Ascending aorta (tissue), 2 donors: Measurements from ENCODE around the gene CDCA5. TPM values are rescaled to one million over a fixed set of nuclear protein-coding genes. Genes with fewer than 3 reads are reported as not detected.

Source experiments
- DNase-seq, 2 donors: peaks; one replicate each; pipeline ENCODE4 v3.0.0-alpha.2; 2019; ENCODE audit warnings: low spot score in 2 of 2
- H3K27ac ChIP-seq, 2 donors: fragments of 200-600 bp; sonication (generic); one replicate each; pipeline ENCODE4 v1.5.1; 2016 to 2017; ENCODE audit warnings: mild to moderate bottlenecking in 1 of 2
- H3K27me3 ChIP-seq: fragments of 200-600 bp; sonication (generic); one replicate; pipeline ENCODE4 v1.5.1; 2017
- H3K36me3 ChIP-seq, 2 donors: fragments of 200-600 bp; sonication (generic); one replicate each; pipeline ENCODE4 v1.5.1; 2016
- H3K4me1 ChIP-seq, 2 donors: fragments of 200-600 bp; sonication (generic); one replicate each; pipeline ENCODE4 v1.5.1; 2016 to 2017; ENCODE audit warnings: mild to moderate bottlenecking in 1 of 2
- H3K4me3 ChIP-seq, 2 donors: fragments of 200-600 bp; sonication (generic); one replicate each; pipeline ENCODE4 v1.5.1; 2016 to 2017; ENCODE audit warnings: mild to moderate bottlenecking in 1 of 2
- H3K9me3 ChIP-seq, 2 donors: fragments of 200-600 bp; sonication (generic); one replicate each; pipeline ENCODE4 v1.5.1; 2016
- intact Hi-C: fragments of 100-400 bp; cut with DNase I; formaldehyde crosslinking; loops from one replicate; pipeline ENCODE4 v1.15.1; 2023
- total RNA-seq: library from RNA; depleted of rRNA; stranded (reverse); fragments of >200 nt; gene quantifications from one replicate; pipeline ENCODE4 v1.1.0, GENCODE V29; 2016
- TF ChIP-seq, protein P1 (sequence below), 3 experiments: fragments of 200-600 bp in 2 of 3; fragments of 450-650 bp in 1 of 3; sonication (generic) in 2 of 3; IDR thresholded peaks; one replicate each; pipeline ENCODE4 v1.5.1; 2016 to 2019; ENCODE audit warnings: antibody characterized with exemption in 3 of 3, mild to moderate bottlenecking in 1 of 3, moderate library complexity in 1 of 3

The CDCA5 gene
- total RNA-seq, 1 donor from 2014 or later: not detected

GRCh38 chr11:65104628-65105027, 20.8 kb upstream of the CDCA5 start:
- H3K27me3 ChIP-seq: no peaks in the 10 kb centered on the region
- peaks cover 0 to 9% of the 10 kb centered on the region in 2 donors for H3K4me1 ChIP-seq
- H3K27ac ChIP-seq: no peak overlapping the region
- H3K36me3 ChIP-seq: peaks cover 27% of the 10 kb centered on the region in 2 donors
- no peak overlapping the region for H3K4me3 ChIP-seq
- TF ChIP-seq, protein P1, sequence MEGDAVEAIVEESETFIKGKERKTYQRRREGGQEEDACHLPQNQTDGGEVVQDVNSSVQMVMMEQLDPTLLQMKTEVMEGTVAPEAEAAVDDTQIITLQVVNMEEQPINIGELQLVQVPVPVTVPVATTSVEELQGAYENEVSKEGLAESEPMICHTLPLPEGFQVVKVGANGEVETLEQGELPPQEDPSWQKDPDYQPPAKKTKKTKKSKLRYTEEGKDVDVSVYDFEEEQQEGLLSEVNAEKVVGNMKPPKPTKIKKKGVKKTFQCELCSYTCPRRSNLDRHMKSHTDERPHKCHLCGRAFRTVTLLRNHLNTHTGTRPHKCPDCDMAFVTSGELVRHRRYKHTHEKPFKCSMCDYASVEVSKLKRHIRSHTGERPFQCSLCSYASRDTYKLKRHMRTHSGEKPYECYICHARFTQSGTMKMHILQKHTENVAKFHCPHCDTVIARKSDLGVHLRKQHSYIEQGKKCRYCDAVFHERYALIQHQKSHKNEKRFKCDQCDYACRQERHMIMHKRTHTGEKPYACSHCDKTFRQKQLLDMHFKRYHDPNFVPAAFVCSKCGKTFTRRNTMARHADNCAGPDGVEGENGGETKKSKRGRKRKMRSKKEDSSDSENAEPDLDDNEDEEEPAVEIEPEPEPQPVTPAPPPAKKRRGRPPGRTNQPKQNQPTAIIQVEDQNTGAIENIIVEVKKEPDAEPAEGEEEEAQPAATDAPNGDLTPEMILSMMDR (IDR thresholded peaks at IDR 0.05): no peak
- no peak for DNase-seq
- H3K9me3 ChIP-seq: no peaks in the 10 kb centered on the region
- intact Hi-C loops: no loop called here

DNA sequence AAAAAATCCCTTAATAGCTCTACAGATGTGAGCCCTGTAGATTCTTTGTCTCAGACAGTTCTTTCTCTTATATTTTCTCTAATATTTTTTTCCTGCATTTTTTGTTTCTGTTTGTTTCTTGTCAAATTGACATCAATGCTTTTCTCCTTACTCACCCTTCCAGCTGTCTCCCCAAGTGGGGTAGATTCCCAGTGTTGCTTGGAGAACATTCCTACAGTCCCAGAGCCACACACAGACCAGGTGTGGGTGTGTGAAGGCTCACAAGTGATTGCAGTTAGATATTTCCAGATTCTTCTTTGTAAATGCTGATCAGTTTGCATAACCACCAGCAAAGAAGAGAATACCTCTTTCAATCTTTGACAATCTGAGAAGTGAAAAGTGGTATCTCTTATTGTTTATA, 19.6 kb upstream of the CDCA5 start:
- no peaks in the 10 kb centered on the region for H3K9me3 ChIP-seq
- peaks cover 0 to 9% of the 10 kb centered on the region in 2 donors for H3K4me1 ChIP-seq
- H3K36me3 ChIP-seq: peaks cover 16% of the 10 kb centered on the region in 2 donors
- H3K27ac ChIP-seq: no peak overlapping the region
- intact Hi-C loops: no loop called here
- TF ChIP-seq, protein P1 (IDR thresholded peaks at IDR 0.05): no peak
- no peak for DNase-seq
- no peak overlapping the region for H3K4me3 ChIP-seq
- H3K27me3 ChIP-seq: no peaks in the 10 kb centered on the region

GRCh38 chr11:65102142-65103095, 18.6 kb upstream of the CDCA5 start:
- no peak overlapping the region for H3K4me3 ChIP-seq
- intact Hi-C loops: no loop called here
- no peaks in the 10 kb centered on the region for H3K9me3 ChIP-seq
- H3K36me3 ChIP-seq: peaks cover 5 to 11% of the 10 kb centered on the region in 2 donors
- H3K27ac ChIP-seq: peak overlapping the region; percentile 32 to 45
- DNase-seq: no peak
- peaks cover 0 to 13% of the 10 kb centered on the region in 2 donors for H3K4me1 ChIP-seq
- TF ChIP-seq, protein P1 (IDR thresholded peaks at IDR 0.05): no peak
- no peaks in the 10 kb centered on the region for H3K27me3 ChIP-seq

GRCh38 chr11:65100674-65101350, 17.0 kb upstream of the CDCA5 start:
- no peak overlapping the region for H3K4me3 ChIP-seq
- H3K27me3 ChIP-seq: no peaks in the 10 kb centered on the region
- peaks cover 3 to 9% of the 10 kb centered on the region in 2 donors for H3K36me3 ChIP-seq
- TF ChIP-seq, protein P1 (IDR thresholded peaks at IDR 0.05): no peak
- peaks cover 3 to 21% of the 10 kb centered on the region in 2 donors for H3K4me1 ChIP-seq
- H3K9me3 ChIP-seq: no peaks in the 10 kb centered on the region
- no peak overlapping the region for H3K27ac ChIP-seq
- DNase-seq: no peak
- intact Hi-C loops: no loop called here

DNA sequence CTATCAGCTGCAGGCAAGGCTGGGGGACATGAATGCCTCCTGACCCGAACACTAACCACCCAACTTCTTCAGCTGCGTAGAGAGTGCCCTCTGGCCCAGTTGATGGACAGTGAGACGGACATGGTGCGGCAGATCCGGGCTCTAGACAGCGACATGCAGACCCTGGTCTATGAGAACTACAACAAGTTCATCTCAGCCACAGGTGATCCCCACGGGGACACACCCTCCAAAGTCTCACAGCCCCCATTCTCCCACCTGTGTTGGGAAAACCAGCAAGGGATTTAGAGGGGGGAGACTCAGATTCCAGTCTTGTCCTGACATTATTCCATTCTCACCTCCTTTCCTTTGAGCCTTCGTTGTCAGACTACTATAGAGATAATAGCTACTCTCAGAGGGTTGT, 13.1 kb upstream of the CDCA5 start:
- intact Hi-C loops: loop anchor here (1.0 to 5.0 kb wide), 5 partner anchors 13 to 180 kb away; partner anchors contain the start of genes ARL2, ATG2A, CDCA5 and SNX15
- H3K4me1 ChIP-seq: peaks cover 3 to 15% of the 10 kb centered on the region in 2 donors
- peak overlapping the region; percentile 73 to 80 for H3K4me3 ChIP-seq
- no peak for DNase-seq
- peak overlapping the region; percentile 86 to 95 for H3K27ac ChIP-seq
- no peaks in the 10 kb centered on the region for H3K9me3 ChIP-seq
- H3K36me3 ChIP-seq: peaks cover 0 to 5% of the 10 kb centered on the region in 2 donors
- TF ChIP-seq, protein P1 (IDR thresholded peaks at IDR 0.05): no peak
- H3K27me3 ChIP-seq: no peaks in the 10 kb centered on the region
